ENCODE results near the gene RAPGEF4. TPM values are rescaled to one million over a fixed set of nuclear protein-coding genes. Genes with fewer than 3 reads are reported as not detected.

RAPGEF4 gene
- polyA plus RNA-seq, 4 donors: 8.5 to 11.6 (median 10.2) TPM

DNA sequence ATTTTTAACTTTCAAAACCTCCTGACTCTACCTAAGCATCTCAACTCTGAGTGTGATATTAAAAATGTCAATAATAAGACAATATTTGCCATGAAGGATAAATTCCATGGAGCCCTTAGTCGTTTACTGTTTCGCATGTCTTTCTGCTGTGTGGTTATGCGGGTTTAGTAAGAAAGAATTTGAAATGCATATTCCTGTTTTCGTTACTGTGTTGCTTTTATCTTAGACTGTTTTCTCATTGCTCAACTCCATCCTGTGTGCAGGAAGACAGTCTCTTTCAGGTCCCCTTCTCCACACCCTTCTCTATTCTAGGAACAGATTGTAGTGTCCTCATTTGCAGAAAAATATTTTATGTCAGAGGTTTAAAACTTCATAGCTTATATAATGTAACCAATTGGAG is 257.5 kb downstream of the RAPGEF4 start:
- no peak for DNase-seq (ENCODE audit: low read depth in 4 of 4, low spot score in 2 of 4)

DNA sequence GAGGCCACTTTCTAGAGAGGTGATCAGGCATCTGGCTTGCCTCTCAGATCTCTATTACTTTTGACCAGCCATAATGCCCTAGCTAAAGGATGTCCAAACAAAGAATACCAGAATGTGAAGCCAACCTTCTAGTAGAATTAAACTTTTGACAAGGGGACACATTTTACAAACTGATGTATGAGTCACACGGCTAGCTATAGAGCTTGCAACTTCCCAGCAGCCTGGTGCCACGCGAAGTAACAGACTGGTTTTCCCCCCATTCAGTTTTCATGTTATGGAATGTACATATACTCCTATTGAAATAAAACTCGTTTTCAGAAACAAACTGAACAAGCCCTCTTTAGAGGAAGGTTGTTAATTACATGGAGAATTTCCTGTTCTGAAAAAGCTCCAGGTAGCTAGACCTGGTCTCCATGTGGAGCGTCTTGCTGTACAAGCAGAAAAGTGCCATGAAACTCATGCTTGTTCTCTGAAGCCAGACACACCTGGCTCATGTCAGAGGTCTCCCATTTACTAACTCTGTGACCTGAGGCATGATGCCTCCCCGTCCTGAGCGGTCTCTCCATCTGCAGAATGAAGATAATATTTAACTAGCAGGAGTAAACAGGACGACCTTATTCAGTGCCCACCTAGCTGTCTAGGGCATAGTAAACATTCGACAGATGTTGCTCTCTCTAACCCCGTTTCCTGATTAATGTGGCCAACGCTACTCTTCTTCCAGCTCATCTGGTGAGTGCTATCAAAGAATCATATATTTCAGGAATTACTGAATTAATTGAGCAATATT is 258.5 kb downstream of the RAPGEF4 start:
- DNase-seq (ENCODE audit: low read depth in 4 of 4, low spot score in 2 of 4): no peak

DNA sequence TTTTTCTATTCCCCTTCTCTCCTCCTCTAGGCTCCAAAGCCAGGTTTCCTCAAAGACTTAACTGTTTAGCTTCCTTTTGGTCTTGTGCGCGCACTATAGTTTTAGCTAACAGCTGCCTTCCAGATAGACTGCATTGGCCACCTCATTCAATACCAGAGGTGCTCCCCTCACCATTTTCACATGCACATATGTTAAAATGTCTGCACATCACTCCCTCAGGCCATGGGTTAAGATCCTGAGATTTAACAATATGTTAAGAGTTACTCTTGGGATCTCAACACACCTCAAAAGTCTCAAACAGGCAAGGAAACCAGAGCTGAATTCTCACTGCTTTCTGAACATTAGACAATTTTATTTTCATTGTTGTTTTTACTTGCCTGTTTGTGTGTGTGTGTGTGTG is 259.2 kb downstream of the RAPGEF4 start:
- no peak for DNase-seq (ENCODE audit: low read depth in 4 of 4, low spot score in 2 of 4)

- DNase-seq (ENCODE audit: low read depth in 4 of 4, low spot score in 2 of 4): peak in 1 of 4 donors; percentile 53
These were observed 259.9 kb downstream of the RAPGEF4 start for GRCh38 chr2:172995323-172996244.

DNA sequence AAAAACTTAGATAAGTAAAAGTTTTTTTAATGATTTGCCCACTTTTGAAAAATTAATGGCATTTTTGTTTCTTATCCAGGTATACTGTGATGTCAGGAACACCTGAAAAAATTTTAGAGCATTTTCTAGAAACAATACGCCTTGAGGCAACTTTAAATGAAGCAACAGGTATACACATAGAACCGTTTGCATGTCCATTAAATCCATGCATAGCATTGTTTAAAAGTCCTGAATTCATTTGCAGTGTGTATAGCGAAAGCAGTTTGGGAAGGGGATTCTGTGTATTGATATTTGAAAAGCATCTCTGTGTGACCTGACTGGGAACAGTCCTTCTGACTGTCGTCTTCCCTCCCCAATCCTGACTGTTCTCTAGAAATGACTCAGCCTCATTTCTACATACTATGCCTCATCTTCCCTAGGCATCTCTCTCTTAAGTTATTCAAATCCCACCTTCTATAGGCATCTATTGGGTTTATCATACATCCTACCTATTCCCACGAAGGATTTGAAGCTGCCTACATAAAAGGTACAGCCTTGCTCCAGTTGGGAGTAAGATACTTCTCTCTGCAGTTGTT is 260.8 kb downstream of the RAPGEF4 start:
- no peak for DNase-seq (ENCODE audit: low read depth in 4 of 4, low spot score in 2 of 4)

DNA sequence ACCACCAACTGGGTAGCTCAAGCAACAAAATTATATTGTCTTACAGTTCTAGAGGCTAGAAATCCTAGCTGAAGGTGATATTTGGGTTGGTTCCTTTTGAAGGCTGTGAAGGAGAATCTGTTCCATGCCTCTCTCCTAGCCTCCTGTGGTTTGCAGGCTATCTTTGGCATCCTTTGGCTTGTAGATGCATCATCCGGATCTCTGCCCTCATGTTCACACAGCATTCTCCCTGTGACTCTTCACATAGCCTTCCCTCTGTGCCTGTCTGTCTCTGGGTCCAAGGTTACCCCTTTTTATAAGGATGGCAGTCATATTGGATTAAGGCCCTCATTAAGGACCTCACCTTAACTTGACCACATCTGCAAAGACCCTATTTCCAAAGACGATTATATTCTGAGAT is 261.4 kb downstream of the RAPGEF4 start:
- DNase-seq (ENCODE audit: low read depth in 4 of 4, low spot score in 2 of 4): no peak

DNA sequence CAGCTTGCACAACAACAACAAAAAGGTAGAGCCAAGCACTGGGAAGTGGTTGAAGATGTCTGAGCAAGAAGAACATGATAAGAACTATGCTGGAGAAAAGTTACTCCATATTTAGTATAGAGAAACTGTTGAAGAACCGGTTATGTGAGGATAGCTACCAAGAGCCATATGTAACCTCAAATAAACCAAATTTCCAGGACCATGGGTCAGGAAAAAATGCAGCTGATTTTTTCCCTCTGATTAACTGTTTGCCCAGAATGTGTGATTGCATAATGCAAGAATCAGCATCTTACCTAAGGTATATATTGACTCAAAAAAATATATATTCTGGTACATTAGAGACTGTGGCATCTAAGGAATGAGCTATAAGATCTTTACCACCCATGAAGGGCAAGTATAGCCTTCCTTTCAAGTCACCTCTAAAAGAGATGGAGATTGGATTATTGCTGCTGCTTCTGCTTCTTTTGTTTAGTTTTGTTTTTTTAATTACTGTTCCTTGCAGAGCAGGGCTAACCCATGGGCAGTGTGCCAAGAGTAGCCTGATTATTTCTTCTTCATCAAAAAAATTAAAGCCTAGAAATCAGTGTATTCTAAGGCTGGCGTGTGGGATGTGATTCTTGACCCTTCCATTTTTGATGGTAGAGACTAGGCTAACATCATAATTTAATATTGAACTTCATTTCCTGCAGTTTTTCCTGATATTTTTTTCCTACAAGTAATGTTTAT is 263.1 kb downstream of the RAPGEF4 start:
- no peak for DNase-seq (ENCODE audit: low read depth in 4 of 4, low spot score in 2 of 4)

DNA sequence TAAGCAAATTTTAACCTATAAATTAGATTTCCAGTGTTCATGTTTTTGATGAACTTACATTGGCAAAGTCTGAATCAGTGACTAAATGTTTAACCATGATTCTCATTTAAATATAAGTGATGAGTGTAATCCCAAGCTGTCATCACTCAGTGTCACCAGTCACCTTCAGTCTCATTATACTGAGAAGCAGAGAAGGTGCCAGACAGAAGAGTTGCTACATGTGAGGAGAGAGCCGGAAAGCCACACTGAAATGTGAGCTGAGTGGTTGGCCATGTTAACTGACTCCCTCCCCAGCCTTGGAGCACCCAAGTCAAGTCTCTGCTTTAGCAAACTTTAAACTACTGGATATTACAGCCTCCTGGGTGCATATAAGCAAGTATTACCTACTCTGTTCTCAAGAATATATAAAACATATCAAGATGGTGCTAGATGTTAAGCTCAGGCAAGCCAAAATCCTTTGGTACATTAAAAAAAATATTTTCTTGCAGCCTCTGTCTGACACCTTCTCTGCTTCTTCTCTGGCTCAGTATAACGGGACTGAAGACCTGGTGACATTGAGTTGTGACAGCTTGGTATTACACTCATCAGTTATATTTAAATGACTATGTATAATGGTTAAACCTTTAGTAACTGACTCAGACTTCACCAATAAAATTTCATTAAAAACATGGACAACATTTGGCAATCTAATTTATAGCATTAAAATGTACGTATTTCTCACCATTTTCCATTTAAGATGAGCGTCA is 264.2 kb downstream of the RAPGEF4 start:
- no peak for DNase-seq (ENCODE audit: low read depth in 4 of 4, low spot score in 2 of 4)

GRCh38 chr2:173001664-173002604 is 266.3 kb downstream of the RAPGEF4 start:
- no peak for DNase-seq (ENCODE audit: low read depth in 4 of 4, low spot score in 2 of 4)

DNA sequence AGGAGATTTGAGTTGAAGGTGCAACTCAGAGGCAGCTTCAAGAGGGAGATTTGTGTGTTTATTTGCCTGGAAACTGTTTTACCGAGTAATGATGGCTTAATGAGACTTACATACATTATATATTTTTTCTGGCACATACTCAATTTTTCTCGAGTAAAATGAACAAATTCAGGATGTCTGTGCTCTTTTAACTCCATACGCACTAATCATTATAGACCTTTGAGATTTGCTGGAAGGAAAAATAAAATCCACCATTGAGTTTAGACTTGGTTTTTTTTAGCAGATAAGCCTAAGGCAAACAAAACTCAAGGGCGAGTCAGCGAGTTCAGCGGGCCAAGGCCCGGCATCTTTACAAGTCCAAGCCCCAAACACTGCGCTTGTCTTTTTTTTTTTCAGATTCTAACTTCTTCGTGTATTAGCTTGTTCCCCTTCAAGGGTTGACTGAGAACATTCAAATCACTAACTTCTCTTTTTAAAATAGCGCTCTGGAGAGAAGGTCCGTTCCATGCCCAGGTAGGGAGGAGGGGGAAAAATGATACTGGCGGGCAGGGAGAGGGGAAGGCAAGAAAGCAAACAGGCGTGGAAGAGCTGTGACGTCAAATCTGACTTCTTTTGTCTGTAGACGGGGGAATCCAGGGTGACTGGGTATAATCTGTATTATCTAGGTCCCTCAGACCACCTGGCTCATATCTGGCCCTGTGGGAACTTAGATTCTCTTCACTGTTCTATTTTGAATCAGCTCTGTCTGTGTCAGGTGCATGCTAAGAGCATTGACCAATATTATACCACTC is 267.3 kb downstream of the RAPGEF4 start:
- peak in 1 of 4 donors; percentile 13 for DNase-seq (ENCODE audit: low read depth in 4 of 4, low spot score in 2 of 4)

GRCh38 chr2:173008786-173009185 is 273.1 kb downstream of the RAPGEF4 start:
- DNase-seq (ENCODE audit: low read depth in 4 of 4, low spot score in 2 of 4): no peak

- no peak for DNase-seq (ENCODE audit: low read depth in 4 of 4, low spot score in 2 of 4)
These were observed 274.6 kb downstream of the RAPGEF4 start for GRCh38 chr2:173010233-173010632.

GRCh38 chr2:173016451-173016850 is 280.8 kb downstream of the RAPGEF4 start:
- no peak for DNase-seq (ENCODE audit: low read depth in 4 of 4, low spot score in 2 of 4)

- DNase-seq (ENCODE audit: low read depth in 4 of 4, low spot score in 2 of 4): no peak
These were observed 282.2 kb downstream of the RAPGEF4 start for GRCh38 chr2:173017646-173018420.

- DNase-seq (ENCODE audit: low read depth in 4 of 4, low spot score in 2 of 4): no peak
These were observed 284.1 kb downstream of the RAPGEF4 start for GRCh38 chr2:173019755-173020154.

GRCh38 chr2:173021939-173022371 is 286.3 kb downstream of the RAPGEF4 start:
- DNase-seq (ENCODE audit: low read depth in 4 of 4, low spot score in 2 of 4): no peak

- DNase-seq (ENCODE audit: low read depth in 4 of 4, low spot score in 2 of 4): no peak
These were observed 288.1 kb downstream of the RAPGEF4 start for GRCh38 chr2:173023718-173024117.
